ENCODE measurements around the gene CRYBB1.

CRYBB1 gene

DNA sequence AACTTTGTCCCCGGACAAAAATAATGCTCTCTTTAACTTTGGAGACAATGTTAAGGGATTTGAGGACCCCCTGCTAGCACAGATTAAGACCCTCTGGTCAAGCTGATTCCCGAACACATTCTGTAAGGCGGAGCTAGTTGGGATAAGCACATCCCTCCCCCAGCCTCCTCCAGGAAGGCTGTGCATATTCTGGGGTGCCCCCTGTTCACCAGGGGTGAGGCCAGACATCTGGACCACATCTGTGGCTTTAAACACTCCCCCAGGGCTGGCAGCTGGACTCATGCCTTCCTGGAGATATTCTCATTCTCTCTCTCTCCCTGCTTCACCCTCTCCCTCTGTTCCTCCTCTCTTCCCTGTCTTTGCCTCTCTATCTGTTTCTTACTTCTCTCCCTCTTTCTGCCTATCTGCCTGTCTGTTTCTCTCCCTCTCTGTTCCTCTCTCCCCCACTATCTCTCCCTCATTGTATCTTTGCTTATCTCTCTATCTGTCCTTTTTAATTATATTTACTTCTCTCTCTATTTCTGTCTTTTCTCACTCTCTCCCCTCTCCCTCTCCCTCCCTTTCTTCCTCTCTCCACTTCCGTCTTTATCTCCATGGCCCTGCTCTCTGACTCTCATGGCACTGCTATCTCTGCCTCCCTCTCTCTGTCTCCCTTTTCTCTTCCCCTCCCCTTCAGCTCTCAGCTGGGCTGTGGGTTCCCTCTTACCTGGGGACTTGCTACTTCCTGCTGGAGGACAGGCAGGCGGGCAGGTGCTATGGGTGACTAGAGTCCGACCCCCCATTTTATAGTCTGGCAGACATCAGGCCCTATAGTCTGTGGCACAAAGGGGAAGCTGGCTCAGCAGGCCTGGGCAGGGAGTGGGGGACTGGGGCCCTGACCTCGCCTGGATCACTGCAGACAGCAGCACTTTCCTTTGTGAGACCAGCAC, at the start of gene CRYBB1:
Gene CRYBB1 (minus strand): TSS at position 757 of the 929 bp plus-strand sequence. CDS start 1,708 bp downstream, outside the sequence.
- DNase-seq (ENCODE audit: low read depth), result no peak

DNA sequence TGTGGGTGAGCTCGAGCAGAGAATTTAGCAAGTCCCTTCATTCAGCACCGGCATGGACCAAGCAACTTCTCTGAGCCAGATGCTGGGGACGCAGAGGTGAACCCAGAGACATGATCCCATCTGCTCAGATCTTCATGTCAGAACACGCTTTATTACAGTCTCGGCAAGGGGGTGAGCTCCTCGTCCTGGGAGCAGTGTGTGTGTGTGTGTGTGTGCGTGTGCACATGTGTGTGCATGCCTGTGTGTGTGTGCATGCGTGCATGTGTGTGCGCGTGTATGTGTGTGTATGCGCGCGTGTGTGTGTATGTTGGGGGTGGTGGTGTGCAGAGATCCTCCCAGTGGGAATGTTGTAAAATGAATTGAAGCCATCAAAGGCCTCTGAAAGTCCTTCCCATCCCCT, 49.3 kb upstream of the CRYBB1 start:
- DNase-seq (ENCODE audit: low read depth), result no peak

DNA sequence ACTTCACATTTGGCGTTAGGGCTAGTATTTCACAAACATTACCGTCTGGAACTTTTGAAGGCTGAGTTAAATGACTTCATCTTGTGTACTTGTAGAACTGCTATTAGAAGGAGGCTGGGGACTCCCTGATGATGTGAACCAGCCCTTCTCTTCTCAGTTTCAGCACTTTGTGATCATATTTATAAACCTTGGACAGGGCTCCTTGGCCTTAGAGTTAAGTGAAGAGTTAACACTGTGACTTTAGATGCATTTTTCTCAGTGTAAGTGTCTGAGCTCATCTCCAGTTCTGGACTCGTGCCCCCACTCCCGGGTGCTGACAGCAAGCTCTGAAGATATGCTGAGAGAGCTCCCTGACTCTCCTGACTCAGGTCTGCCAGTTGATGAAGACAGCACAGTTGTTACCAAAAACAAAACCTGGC, 48.0 kb upstream of the CRYBB1 start:
- DNase-seq (ENCODE audit: low read depth), result no peak

DNA sequence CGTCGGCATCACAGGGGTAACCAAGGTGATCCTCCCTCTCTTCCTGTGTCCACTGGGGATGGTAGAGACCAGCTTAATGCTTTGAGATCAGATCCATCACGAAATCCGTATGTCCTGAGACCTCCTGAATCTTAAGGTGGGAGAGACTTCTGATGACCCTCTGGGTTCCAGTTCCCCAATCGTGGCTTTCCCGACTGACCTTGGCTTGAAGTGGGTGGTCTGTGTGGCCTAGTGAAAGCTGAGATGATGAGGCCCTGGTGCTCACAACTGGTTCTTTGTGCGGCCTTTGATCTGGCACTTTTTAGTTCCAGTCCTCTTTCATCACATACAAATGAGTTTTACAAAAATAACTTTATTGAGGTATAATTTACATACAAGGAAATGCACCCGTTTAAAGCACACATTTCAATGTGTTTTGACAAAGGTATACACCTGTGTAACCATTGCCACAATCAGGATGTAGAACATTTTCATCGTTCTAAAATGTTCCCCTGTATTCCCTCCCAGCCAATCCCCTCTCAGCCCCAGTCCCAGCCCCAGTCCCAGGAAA, 45.6 kb upstream of the CRYBB1 start:
- DNase-seq (ENCODE audit: low read depth), result no peak

DNA sequence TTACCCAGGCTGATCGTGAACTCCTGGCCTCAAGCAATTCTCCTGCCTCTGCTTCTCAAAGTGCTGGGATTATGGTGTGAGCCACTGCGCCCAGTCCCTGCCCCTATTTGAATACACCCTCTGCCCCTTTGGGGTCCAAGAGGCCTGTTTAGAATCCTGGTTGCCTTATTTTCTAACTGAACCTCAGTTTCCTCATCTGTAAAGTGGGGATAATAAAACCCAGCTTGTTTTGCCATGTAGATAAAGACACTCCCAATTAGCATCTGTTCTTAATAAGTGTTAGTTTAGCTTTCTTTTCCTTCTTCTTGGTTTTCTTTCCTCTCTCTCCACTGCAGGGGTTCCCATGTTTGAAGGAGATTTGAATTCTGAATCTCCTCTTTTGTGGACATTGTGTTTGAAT, 44.3 kb upstream of the CRYBB1 start:
- DNase-seq (ENCODE audit: low read depth), result no peak

DNA sequence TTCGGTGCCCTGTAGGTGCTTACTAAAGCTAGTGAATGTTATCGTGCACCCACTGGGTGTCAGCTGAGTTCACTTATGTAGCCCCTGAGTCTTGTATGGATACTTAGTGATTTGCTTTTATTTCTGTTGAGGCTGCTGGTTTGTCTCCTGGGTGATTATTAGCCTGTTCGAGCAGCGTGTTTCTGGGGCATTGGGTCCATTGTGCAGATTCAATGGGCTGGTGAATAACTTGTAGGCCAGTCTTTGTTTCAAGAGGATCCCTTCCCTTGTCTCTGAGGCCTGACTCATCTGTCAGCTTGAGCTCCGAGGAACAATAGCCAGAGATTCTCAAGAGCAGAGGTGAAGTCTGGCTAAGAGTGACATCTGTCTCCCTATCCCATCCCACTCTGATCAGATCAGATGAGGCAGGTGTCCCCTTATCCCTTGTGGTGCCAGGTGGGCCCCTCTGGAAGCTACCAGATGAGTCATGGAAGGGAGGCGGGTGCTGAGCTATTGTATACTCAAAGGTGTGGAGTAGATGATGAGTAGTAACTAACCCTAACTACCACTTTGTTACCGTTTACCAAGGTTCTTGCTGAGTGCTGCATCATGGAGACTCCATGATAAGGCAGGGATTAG, 43.2 kb upstream of the CRYBB1 start:
- DNase-seq (ENCODE audit: low read depth), result no peak

DNA sequence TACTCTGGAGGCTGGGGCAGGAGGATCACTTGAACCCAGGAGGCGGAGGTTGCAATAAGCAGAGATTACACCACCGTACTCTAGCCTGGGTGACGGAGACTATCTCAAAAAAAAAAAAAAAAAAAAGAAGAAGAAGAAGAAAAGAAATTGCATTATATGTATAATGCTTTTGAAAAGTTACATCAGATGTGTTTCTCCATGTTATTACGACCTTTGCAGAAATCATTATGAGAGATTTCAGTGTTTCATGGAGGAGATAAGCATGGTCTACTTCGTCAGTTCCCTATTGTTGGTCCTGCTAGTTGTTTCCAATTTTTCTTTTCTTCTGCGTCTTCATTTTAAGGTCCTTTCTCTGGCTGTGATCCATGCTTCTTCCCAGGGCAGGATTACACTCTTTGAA, 42.5 kb upstream of the CRYBB1 start:
- no peak for DNase-seq (ENCODE audit: low read depth)

DNA sequence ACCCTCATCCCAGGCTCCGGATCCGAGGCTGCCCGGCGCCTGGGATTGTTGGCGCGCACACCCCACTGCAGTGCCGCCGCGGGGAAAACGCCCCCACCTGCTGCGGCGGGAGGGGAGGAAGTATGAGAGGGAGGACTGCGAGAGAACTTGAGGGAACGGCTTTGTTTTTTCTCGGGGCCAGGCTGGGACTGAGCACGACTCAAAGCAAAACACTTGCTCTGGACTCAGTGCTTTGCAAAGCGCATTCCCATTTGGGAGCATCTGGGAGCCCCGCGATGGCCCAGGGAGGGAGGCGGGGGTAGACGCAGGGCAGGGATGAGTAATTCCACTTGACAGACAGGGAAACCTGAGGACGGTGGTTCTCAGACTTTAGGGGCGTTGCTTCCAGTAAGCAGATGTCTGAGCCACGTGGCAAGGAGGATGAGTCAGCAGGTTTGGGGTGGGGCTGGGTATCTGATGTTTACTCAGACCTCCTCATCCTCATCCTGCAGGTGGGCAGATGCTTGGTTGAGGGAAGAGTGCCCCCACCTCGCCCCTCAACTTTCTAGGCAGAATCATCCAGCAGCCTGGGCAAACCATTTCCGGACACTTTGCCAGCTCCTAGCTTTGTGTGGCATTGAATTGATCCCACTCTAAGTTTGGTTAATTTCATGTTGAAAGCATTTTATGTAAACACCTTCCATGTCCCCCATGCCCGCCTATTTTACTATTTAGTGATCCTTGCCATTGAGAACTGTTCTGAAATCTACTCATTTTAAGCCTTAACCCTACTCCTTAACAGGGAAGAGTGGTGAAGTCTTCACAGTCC, 41.0 kb upstream of the CRYBB1 start:
- peak; percentile 76 for DNase-seq (ENCODE audit: low read depth)

DNA sequence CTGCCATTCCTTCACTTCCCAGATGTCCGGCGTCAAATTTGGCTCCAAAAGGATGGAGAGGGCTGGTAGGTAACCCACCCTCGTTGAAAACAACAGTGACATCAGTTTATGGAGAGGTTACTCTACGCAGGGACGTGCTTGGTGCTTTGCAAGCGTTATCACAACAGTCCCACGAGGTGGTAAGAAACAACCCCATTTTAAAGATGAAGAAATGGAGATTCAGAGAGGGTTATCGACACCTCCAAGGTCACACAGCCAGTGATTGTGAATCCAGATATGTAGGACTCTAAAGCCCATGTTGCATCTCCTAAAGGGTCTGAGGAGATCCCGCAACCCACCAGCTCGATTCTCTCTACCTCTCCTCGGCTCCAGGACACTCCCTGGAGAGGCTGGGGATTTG, 40.3 kb upstream of the CRYBB1 start:
- DNase-seq (ENCODE audit: low read depth), result no peak

DNA sequence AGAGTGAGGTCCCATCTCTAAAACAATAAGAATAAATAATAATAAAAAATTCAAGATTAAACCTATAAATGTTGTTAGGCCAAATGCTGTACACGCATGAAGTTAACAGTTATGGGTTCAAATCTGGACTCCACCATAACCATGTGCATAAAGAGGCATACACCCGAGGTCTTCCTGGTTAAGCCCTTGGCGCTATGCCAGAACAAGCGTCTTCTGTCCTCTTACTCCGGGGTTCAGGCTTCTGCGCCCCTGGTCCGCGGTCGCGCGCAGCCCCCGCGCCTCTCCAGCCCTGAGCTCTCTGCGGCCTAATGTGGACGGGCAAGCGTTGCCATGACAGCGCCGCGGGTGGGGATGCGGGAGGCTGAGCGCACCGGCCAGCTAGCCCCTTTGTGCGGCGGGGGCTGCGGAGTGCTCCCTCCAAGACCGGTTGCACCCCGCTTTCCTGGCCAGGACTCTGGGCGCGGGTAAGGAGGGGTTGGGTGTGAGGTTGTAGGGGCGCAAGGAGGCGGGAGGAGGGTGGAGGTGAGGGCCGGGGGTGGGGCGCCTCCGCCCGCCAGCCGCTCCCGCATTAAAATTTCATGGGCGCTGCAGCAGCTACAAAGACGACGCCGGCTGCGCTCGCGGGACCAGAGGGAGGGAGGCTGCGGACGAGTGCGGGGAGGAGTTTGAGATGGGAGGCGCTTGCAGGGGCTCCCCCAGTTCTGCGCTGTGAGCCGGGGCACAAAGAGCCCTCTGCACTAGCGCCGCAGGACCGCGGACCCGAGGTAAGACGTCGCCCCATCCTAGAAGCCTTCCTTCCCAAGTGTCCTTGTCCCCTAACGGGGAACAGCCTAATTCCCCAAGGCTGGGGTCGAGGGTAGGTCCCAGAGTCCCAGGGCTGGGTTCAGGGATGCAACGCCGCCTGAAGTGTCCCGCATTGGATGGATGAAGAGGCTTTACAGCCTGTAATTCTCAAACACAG, 39.3 kb upstream of the CRYBB1 start, which contains the start of gene MIAT:
Gene MIAT (plus strand): TSS at position 698 of the 961 bp plus-strand sequence.
- no peak for DNase-seq (ENCODE audit: low read depth)

DNA sequence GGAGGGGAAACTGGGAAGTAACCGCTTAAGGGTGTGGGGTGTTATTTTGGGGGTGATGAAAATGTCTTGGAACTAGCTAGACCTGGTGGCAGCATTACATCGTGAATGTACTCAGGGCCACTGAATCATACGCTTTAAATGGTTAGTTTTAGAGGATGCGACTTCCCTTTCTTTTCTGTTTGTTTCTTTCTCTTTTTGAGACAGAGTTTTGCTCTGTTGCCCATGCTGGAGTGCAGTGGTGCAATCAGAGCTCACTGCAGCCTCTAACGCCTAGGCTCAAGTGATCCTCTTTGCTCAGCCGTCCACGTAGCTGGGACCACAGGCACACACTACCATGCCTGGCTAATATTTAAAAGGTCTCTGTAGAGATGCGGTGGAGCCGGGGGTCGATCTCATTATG, 34.0 kb upstream of the CRYBB1 start:
- no peak for DNase-seq (ENCODE audit: low read depth)

DNA sequence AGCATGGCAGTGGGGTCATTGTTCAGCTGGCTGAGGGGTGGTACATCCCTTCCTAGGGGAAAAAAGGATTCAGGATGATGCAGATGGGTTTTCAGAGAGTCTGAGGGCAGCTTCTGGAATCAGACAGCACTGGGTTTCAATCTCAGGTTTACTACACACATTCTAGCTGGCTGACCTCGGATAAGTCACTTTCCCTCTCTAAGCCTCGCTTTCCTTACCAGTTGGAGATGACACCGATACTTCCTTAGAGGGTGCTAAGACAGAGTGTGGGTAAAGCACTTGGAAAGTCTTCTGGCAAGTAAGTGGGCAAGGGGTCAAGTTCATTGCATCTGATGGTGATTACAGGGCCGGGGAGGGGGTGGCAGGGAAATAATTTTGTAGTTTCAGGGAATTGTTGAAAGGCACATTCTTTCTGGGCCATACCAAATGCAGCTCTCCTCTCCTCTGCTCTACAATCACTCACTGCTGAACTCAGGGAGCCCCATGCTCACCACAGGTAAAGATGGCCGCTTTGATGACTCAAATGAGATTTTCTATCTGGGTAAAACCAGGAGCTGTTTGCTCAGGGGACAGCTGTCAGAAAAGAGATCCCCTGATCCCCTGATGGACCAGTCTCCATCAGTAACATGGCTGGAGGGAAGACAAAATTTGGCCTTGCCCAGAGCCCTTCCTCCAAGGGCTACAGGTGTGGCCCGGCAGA, 33.0 kb upstream of the CRYBB1 start:
- DNase-seq (ENCODE audit: low read depth), result no peak

DNA sequence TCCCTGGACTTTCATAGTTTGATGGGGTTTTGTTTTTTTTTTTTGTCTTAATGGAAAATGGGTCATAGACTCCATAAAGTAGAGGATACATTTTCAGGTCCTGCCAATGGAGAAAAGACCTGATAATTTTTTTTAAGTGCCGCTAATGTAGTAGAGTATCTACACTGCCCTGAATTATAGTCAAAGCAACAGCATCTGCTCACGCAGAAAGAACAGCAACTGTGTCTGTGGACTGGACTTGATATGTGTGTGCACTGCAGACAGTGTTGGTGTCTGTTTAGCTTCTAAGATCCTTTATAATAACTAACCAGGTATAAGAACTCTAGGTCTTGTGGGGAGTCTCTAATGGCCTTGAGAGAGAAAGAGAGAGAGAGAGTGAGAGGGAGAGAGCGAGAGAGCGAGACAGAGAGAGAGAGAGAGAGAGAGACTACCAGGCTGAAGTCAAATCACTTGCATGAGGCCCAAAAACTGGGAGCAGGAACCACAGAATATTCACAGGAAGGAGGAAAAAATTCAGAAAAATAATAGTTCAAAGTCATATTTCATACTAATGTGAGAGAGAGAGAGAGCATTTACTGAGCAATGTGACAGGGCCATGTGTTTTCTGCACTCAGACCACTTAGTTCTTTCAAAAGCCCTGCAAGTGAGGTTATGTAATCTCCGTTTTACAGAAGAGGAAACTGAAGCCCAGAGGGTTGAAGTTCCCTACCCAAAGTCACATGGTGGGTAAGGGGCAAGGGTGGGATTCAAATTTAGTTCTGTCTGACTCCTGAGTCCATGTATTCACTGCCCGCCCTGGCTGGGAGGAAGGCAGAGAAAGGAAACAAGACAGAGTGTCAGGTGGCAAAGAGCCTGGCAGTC, 30.9 kb upstream of the CRYBB1 start:
- no peak for DNase-seq (ENCODE audit: low read depth)

DNA sequence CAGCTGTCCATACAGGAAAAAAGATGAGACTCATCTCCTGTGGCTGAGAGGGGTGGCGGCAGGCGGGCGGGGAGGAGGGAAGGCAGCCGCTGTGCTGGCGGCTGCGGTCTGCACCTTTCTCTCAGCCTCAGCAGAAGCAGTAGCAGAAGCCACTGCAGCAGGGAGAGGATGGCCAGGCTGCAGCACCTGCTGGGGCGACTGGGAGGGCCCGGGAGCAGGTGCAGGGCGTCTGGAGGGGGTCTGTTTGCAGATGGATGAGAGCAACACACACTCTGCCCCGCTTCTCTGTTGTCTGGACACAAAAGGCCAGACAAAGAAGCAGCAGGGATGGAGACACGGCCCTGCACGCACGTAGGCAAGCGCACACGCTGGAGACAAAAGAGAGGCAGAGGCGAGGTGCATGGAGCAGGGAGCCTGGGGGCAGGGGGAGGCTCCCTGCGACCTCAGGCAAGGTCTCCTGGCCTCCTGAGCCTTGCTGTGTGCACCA, 30.2 kb upstream of the CRYBB1 start:
- no peak for DNase-seq (ENCODE audit: low read depth)

DNA sequence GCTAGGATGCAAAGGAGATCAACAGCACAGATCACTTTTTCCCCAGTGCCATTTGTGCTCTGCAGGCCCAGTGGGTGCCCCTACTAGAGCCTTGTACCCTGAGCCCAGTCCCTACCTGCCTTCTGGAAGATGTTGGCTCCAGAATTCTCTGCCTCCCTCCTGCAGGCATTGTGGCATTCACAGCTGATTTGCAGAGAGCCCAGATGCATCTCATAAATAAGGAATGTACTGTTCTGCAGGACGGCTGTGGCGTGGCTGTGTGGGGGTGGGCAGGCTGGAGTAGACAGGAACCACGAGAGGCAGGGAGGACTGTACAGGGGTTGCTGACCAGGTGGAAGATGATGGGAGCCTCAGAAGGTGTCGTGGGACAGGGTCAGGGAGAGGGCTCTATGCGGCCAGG, 28.3 kb upstream of the CRYBB1 start:
- no peak for DNase-seq (ENCODE audit: low read depth)

DNA sequence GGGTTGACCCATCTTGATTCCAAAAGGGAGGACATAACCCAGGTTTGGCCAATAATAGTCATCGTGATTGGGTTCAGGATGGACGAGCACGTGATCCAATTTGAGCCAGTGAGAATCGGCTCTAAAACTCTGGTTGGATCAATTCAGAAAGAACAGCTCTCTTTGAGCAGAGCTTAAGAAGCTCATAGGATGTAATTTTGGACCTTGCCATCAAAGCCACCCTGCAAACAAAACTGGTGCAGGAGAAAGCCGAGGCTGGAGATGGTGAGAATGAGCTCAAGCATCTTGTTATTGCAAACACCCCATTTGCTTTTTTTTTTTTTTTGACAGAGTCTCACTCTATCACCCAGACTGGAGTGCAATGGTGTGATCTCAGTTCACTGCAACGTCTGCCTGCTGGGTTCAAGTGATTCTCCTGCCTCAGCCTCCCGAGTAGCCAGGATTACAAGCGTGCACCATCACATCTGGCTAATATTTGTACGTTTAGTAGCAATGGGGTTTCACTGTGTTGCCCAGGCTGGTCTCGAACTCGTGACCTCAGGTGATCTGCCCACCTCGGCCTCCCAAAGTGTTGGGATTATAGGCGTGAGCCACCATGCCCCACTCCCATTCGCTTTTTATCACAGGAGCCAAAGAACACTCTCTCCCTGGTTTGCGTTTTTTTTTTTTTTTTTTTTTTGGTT, 25.7 kb upstream of the CRYBB1 start:
- DNase-seq (ENCODE audit: low read depth), result no peak

DNA sequence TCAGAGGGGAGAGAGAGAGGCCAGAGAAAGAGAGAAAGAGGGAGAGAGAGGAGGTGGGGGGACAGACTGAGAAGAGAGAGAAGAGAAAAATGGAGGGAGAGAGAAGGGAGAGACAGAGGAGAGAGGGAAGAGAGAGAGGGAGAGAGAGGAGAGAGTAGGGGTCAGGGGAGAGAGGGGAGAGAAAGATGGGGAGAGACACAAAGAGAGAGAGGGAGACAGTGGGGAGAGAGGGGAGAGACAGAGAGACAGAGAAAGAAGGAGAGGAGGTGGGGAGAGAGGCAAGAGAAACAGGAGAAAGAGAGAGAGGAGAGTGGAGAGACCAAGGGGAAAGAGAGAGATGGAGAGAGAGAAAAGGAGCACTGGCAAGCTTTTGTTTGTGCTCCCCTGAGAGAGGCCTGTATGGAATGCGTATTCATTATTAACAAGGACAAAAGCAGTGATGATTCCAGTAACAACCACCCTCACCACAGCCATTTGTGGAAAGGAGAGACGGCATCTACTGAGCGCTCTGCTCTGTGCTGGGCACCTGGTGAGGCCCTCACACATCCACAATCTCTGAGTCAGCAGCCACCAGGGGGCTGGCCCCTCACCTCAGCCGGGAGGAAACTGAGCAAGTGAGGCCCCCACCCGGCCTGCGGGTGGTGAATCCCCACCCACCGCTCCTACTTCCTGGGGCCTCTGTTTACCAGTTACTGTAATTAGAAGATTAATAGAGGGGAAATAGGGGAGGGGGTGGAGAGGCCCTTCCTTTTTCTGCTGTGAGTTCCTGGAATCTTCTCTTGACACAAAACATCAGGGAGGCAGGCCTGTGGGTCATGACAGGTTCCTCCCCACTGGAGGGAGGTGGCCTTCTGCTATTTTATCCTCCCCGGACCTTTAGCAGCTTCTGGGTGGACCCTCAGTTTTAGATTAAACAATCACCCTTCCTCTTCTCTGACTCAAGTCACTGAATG, 24.9 kb upstream of the CRYBB1 start:
- peak; percentile 68 for DNase-seq (ENCODE audit: low read depth)

DNA sequence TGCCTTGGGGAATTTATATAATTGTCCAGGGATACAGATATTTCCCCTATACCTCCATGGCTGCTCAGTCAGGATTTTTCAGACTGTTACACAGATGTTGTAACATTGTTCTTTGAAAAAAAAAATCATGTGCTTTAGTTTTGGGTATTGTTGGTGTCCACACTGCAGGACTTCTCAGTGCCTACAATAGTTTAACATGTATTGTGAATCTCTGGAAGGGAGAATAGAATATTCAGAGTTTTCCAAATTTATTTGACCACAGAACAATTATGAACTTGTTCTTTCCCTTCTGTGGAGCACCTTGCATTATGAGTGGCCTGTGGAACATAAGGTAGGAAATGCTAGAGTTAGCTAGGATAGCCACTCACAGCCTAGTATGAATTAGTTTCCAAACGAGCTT, 18.5 kb upstream of the CRYBB1 start:
- DNase-seq (ENCODE audit: low read depth), result no peak
